Panc1 (cell line): Measurements from ENCODE around the gene LGSN. TPM values are rescaled to one million over a fixed set of nuclear protein-coding genes. Genes with fewer than 3 reads are reported as not detected.
A peak's percentile ranks its signal among the peaks of the same experiment; 100 is the strongest.
"Not testable (repeated sequence)": the region's sequence is repeated elsewhere in the genome, so short reads cannot be mapped to it uniquely, and the experiment has no call there.

ENCODE experiments used
- ATAC-seq: fragments of 200-7000 bp; cut with Tn5 transposase; 2 replicates; pipeline ENCODE4 v1.9.1; 2020; ENCODE audit warnings: mild to moderate bottlenecking, moderate library complexity
- Bru-seq: library from RNA; stranded (reverse); fragments of 400-500 nt; gene quantifications from one replicate; lab custom pipeline; 2021; lab: Mats Ljungman, UMichigan
- BruChase-seq, 2 experiments: library from RNA; stranded (reverse); fragments of 400-500 nt; gene quantifications; one replicate each; lab custom pipeline; 2021; lab: Mats Ljungman, UMichigan
- BruUV-seq: library from RNA; stranded (reverse); fragments of 400-500 nt; replicated peaks from 2 replicates; lab custom pipeline; 2021; lab: Mats Ljungman, UMichigan
- CTCF ChIA-PET: fragments of 300-600 bp; sonication (Branson Sonifier 250); formaldehyde crosslinking; loops from one replicate; lab custom pipeline; 2022; ENCODE audit warnings: antibody characterized with exemption; lab: Charles Lee
- POLR2A ChIA-PET: fragments of 300-600 bp; sonication (Branson Sonifier 250); formaldehyde crosslinking; loops from one replicate; lab custom pipeline; 2022; ENCODE audit warnings: antibody characterized with exemption; lab: Charles Lee
- DNase-seq: peaks from one replicate; pipeline ENCODE4 v3.0.0-alpha.2; 2010; ENCODE audit warnings: low read depth, low spot score
- H3K27ac ChIP-seq: 2 replicates; pipeline ENCODE4 v1.5.1; 2011; ENCODE audit warnings: mild to moderate bottlenecking, low read length, inconsistent platforms
- H3K27me3 ChIP-seq: fragments of 200-500 bp; sonication (Bioruptor generic); 2 replicates; pipeline ENCODE4 v1.6.0; 2014; ENCODE audit warnings: low read length, inconsistent platforms; ENCODE audit not compliant: control insufficient read depth, insufficient read depth
- H3K36me3 ChIP-seq: fragments of 200-500 bp; sonication (Bioruptor generic); 2 replicates; pipeline ENCODE4 v1.5.1; 2014; ENCODE audit warnings: inconsistent platforms, mild to moderate bottlenecking, low read length, moderate library complexity; ENCODE audit not compliant: control insufficient read depth, insufficient read depth
- H3K4me1 ChIP-seq: 2 replicates; pipeline ENCODE4 v1.5.1; 2011; ENCODE audit warnings: inconsistent platforms, mild to moderate bottlenecking, low read length, moderate library complexity; ENCODE audit not compliant: control insufficient read depth, insufficient read depth
- H3K4me3 ChIP-seq, 2 experiments: 2 replicates each; pipeline ENCODE4 v1.5.1; 2011 to 2012; ENCODE audit warnings: low read depth in 2 of 2, low read length in 2 of 2, mild to moderate bottlenecking in 2 of 2, inconsistent platforms in 1 of 2, moderate library complexity in 1 of 2
- H3K9me3 ChIP-seq: fragments of 200-500 bp; sonication (Bioruptor generic); 2 replicates; pipeline ENCODE4 v1.5.1; 2014; ENCODE audit warnings: low read depth, mild to moderate bottlenecking, inconsistent platforms, low read length, moderate library complexity; ENCODE audit not compliant: control insufficient read depth, insufficient read depth
- CTCF ChIP-seq: fragments of 450-650 bp; IDR thresholded peaks from 2 replicates; pipeline ENCODE4 v1.5.1; 2017; ENCODE audit warnings: mild to moderate bottlenecking
- POLR2AphosphoS5 ChIP-seq: IDR thresholded peaks from 2 replicates; pipeline ENCODE4 v1.6.1; 2012; ENCODE audit warnings: mild to moderate bottlenecking, low read depth, low read length, moderate library complexity
- REST ChIP-seq, 2 experiments: IDR thresholded peaks; 2 replicates each; pipeline ENCODE4 v1.6.1; 2011 to 2012; ENCODE audit warnings: low read depth in 2 of 2, control low read depth in 1 of 2, low read length in 1 of 2, mild to moderate bottlenecking in 1 of 2, moderate library complexity in 1 of 2; ENCODE audit not compliant: insufficient read depth in 1 of 2
- SIN3A ChIP-seq: IDR thresholded peaks from 2 replicates; pipeline ENCODE4 v1.6.1; 2012; ENCODE audit warnings: low read depth, mild to moderate bottlenecking, low read length, moderate library complexity, borderline replicate concordance; ENCODE audit not compliant: insufficient read depth
- TCF7L2 ChIP-seq: IDR thresholded peaks from 2 replicates; pipeline ENCODE4 v1.6.1; 2011; ENCODE audit warnings: mild to moderate bottlenecking, low read depth, low read length, inconsistent platforms
- in situ Hi-C: cut with HindIII; loops from 2 replicates; pipeline ENCODE4 v1.10.0; 2016; ENCODE audit warnings: low sequenced_read_pairs, low pct_unique_long_range_greater_than_20kb
- intact Hi-C: fragments of 100-400 bp; cut with micrococcal nuclease; formaldehyde crosslinking; loops from one replicate; pipeline ENCODE4 v1.10.0; 2022; ENCODE audit not compliant: unreplicated experiment
- long read RNA-seq: library from polyadenylated mRNA; unstranded; transcript quantifications from one replicate; pipeline ENCODE4 v2.0.0, GENCODE V29; 2021; ENCODE audit not compliant: unreplicated experiment
- polyA plus RNA-seq: library from polyadenylated mRNA; unstranded; fragments of >200 nt; gene quantifications from one replicate; pipeline ENCODE4 v1.2.1, GENCODE V29; 2012; ENCODE audit warnings: missing spikeins; ENCODE audit not compliant: insufficient read length
- total RNA-seq: library from RNA; stranded (reverse); gene quantifications from one replicate; pipeline ENCODE4 v1.2.1, GENCODE V29; 2021; ENCODE audit not compliant: unreplicated experiment

The LGSN gene
- total RNA-seq (not detected), Bru-seq, nascent RNA (not detected), BruChase-seq, experiment 1, labeled RNA remaining after a 2-hour chase (percentile 4 among the genes with signal in this experiment), BruChase-seq, experiment 2, labeled RNA remaining after a 6-hour chase (not detected)
- not detected for polyA plus RNA-seq
- long read RNA-seq: 0 reads

- no peaks in the 10 kb centered on the region for H3K36me3 ChIP-seq
- no peaks in the 10 kb centered on the region for H3K27me3 ChIP-seq
- no peaks in the 10 kb centered on the region for H3K4me1 ChIP-seq
- no peak within 1 kb of the TSS for H3K4me3 ChIP-seq
- no TSS peak for BruUV-seq
- intact Hi-C loops: no loop called here
- no peak for TF ChIP-seq TCF7L2
- TF ChIP-seq CTCF: no peak
- no peak for TF ChIP-seq POLR2AphosphoS5
- TF ChIP-seq REST (IDR thresholded peaks at IDR 0.05; ENCODE audit: insufficient read depth in 1 of 2, low read depth in 2 of 2, low read length in 1 of 2): no peak
- TF ChIP-seq SIN3A: no peak
- ChIA-PET CTCF (no interaction called here), POLR2A (no interaction called here)
- H3K9me3 ChIP-seq: no peaks in the 10 kb centered on the region
- H3K27ac ChIP-seq: no peak within 1 kb of the TSS
- in situ Hi-C loops: no loop called here
- no peak for DNase-seq
- no peak for ATAC-seq
These were observed at the start of gene LGSN for GRCh38 chr6:63319939-63320338. TSS of gene LGSN (minus strand) at chr6:63319983. CDS start at chr6:63319943, 40 bp downstream.

GRCh38 chr6:63368347-63368746, 48.6 kb upstream of the LGSN start:
- no peak for TF ChIP-seq REST (IDR thresholded peaks at IDR 0.05; ENCODE audit: insufficient read depth in 1 of 2, low read depth in 2 of 2, low read length in 1 of 2)
- TF ChIP-seq TCF7L2: no peak
- TF ChIP-seq CTCF: no peak
- TF ChIP-seq POLR2AphosphoS5: no peak
- TF ChIP-seq SIN3A: no peak
- Histone ChIP-seq H3K4me1 (no peaks in the 10 kb centered on the region), H3K36me3 (no peaks in the 10 kb centered on the region), H3K9me3 (no peaks in the 10 kb centered on the region; the same call in 1 of the 2 replicates), H3K27ac (no peak overlapping the region), H3K4me3 (no peak overlapping the region), H3K27me3 (no peaks in the 10 kb centered on the region)
- intact Hi-C loops: no loop called here
- DNase-seq (no peak), ATAC-seq (no peak)
- in situ Hi-C loops: no loop called here
- POLR2A ChIA-PET: no interaction called here
- BruUV-seq: no TSS peak
- CTCF ChIA-PET: no interaction called here

GRCh38 chr6:63362500-63363120, 42.8 kb upstream of the LGSN start:
- H3K27ac ChIP-seq, DNase-seq, ATAC-seq, in situ Hi-C loops, H3K9me3 ChIP-seq, H3K27me3 ChIP-seq, intact Hi-C loops, BruUV-seq, H3K4me3 ChIP-seq, H3K4me1 ChIP-seq, CTCF ChIA-PET, H3K36me3 ChIP-seq: not testable (repeated sequence)
- POLR2A ChIA-PET: interaction anchor here (0.8 kb wide), 1 partner anchor 205 kb away, joined by 4 read pairs; no protein-coding TSS in a partner anchor
